GM13976 (cell line): Measurements from ENCODE around the gene SELENOO.

Experiments used
- DNase-seq: peaks from one replicate; pipeline ENCODE4 v3.0.0; 2012; ENCODE audit warnings: low spot score
- CTCF ChIP-seq: IDR thresholded peaks from 2 replicates; pipeline ENCODE4 v1.5.1; 2012; ENCODE audit warnings: borderline replicate concordance, mild to moderate bottlenecking; ENCODE audit not compliant: insufficient read depth; ENCODE audit errors: extremely low read depth, missing control alignments, control extremely low read depth
- in situ Hi-C: fragments of 300-500 bp; cut with MboI; formaldehyde crosslinking; loops from one replicate; pipeline ENCODE4 v1.12.0; 2022; ENCODE audit warnings: low sequenced_read_pairs, mixed read lengths, inconsistent platforms; ENCODE audit not compliant: unreplicated experiment

Gene SELENOO

GRCh38 chr22:50186181-50186714, 14.6 kb upstream of the SELENOO start:
- in situ Hi-C loops: no loop called here
- no peak for TF ChIP-seq CTCF
- DNase-seq: no peak

GRCh38 chr22:50186761-50187523, 13.9 kb upstream of the SELENOO start:
- in situ Hi-C loops: no loop called here
- no peak for TF ChIP-seq CTCF
- no peak for DNase-seq

GRCh38 chr22:50188356-50188755, 12.5 kb upstream of the SELENOO start:
- TF ChIP-seq CTCF: no peak
- DNase-seq: no peak
- in situ Hi-C loops: no loop called here

- TF ChIP-seq CTCF: no peak
- in situ Hi-C loops: no loop called here
- DNase-seq: no peak
Measured at GRCh38 chr22:50189184-50189848, 11.5 kb upstream of the SELENOO start.

- in situ Hi-C loops: no loop called here
- no peak for TF ChIP-seq CTCF
- DNase-seq: no peak
Measured at GRCh38 chr22:50189849-50190181, 11.0 kb upstream of the SELENOO start.

GRCh38 chr22:50190182-50190940, 10.4 kb upstream of the SELENOO start:
- DNase-seq: peak; percentile 87
- peak; percentile 49 for TF ChIP-seq CTCF
- in situ Hi-C loops: no loop called here
